ENCODE data around the gene USP5.
"Not testable (repeated sequence)": the region's sequence is repeated elsewhere in the genome, so short reads cannot be mapped to it uniquely, and the experiment has no call there.

DNA sequence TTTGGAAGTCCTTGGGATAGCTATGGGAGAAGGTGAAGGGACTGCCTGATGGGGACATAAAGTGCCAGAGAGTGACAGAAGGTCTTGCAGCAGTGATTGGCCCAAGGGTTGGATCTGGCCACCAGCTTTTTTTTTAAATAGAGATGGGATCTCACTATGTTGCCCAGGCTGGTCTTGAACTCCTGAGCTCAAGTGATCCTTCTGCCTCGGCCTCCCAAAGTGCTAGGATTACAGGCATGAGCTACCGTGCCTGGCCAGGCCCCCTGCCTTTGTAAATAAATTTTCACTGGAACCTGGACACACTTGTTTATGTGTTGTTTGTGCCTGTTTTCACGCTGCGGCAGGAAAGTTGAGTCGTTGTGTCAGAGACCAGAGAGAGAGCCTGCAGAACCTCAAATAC, 13.4 kb downstream of the USP5 start:
- TF ChIP-seq, protein P1, sequence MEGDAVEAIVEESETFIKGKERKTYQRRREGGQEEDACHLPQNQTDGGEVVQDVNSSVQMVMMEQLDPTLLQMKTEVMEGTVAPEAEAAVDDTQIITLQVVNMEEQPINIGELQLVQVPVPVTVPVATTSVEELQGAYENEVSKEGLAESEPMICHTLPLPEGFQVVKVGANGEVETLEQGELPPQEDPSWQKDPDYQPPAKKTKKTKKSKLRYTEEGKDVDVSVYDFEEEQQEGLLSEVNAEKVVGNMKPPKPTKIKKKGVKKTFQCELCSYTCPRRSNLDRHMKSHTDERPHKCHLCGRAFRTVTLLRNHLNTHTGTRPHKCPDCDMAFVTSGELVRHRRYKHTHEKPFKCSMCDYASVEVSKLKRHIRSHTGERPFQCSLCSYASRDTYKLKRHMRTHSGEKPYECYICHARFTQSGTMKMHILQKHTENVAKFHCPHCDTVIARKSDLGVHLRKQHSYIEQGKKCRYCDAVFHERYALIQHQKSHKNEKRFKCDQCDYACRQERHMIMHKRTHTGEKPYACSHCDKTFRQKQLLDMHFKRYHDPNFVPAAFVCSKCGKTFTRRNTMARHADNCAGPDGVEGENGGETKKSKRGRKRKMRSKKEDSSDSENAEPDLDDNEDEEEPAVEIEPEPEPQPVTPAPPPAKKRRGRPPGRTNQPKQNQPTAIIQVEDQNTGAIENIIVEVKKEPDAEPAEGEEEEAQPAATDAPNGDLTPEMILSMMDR (IDR thresholded peaks at IDR 0.05; ENCODE audit: insufficient read depth, low read length, poor library complexity, severe bottlenecking): not testable (repeated sequence)
- TF ChIP-seq EZH2phosphoT487 (conservative IDR thresholded peaks at IDR 0.05; ENCODE audit: low read length): not testable (repeated sequence)
